ENCODE data around the gene WASF2.
"Not testable (repeated sequence)": the region's sequence is repeated elsewhere in the genome, so short reads cannot be mapped to it uniquely, and the experiment has no call there.

WASF2 gene

GRCh38 chr1:27489973-27490741 is at the start of gene WASF2:
WASF2 (minus strand) TSS chr1:27490167; CDS start chr1:27428890, 61,277 bp downstream.
- peak; percentile 98 for DNase-seq

GRCh38 chr1:27538793-27539192 is 48.8 kb upstream of the WASF2 start:
- no peak for DNase-seq

- DNase-seq: not testable (repeated sequence)
Measured at GRCh38 chr1:27538305-27538676, 48.3 kb upstream of the WASF2 start.

GRCh38 chr1:27536767-27537166 is 46.8 kb upstream of the WASF2 start:
- DNase-seq: peak; percentile 94

GRCh38 chr1:27536010-27536757 is 46.2 kb upstream of the WASF2 start:
- peak; percentile 65 for DNase-seq

GRCh38 chr1:27535386-27535785 is 45.4 kb upstream of the WASF2 start:
- DNase-seq: no peak

- no peak for DNase-seq
Measured at GRCh38 chr1:27531959-27532685, 42.2 kb upstream of the WASF2 start.

GRCh38 chr1:27530192-27530591 is 40.2 kb upstream of the WASF2 start:
- DNase-seq: no peak

GRCh38 chr1:27529704-27530018 is 39.7 kb upstream of the WASF2 start:
- DNase-seq: peak; percentile 53

GRCh38 chr1:27528818-27529703 is 39.1 kb upstream of the WASF2 start:
- DNase-seq: peak; percentile 94

- peak; percentile 93 for DNase-seq
Measured at GRCh38 chr1:27527890-27528817, 38.2 kb upstream of the WASF2 start.

GRCh38 chr1:27527223-27527889 is 37.4 kb upstream of the WASF2 start:
- DNase-seq: peak; percentile 98

- peak; percentile 79 for DNase-seq
Measured at GRCh38 chr1:27526569-27527222, 36.7 kb upstream of the WASF2 start.

- DNase-seq: peak; percentile 33
Measured at GRCh38 chr1:27525296-27526272, 35.6 kb upstream of the WASF2 start.

- DNase-seq: no peak
Measured at GRCh38 chr1:27523337-27524020, 33.5 kb upstream of the WASF2 start.

GRCh38 chr1:27522432-27523336 is 32.7 kb upstream of the WASF2 start:
- DNase-seq: peak; percentile 89

- DNase-seq: peak; percentile 40
Measured at GRCh38 chr1:27521861-27522431, 32.0 kb upstream of the WASF2 start.

All from NCI-H1092 treated with DMSO at 0.1 percent for 48 hours (cell line).